B cell (primary cell): Measurements from ENCODE around the gene SMIM35. TPM values are rescaled to one million over a fixed set of nuclear protein-coding genes. Genes with fewer than 3 reads are reported as not detected.

Experiments used
- ATAC-seq: fragments of 200-7000 bp; cut with Tn5 transposase; one replicate; pipeline ENCODE4 v1.10.0; 2021; ENCODE audit warnings: low read depth, mild to moderate bottlenecking, moderate number of reproducible peaks, moderate library complexity
- CTCF ChIA-PET: fragments of 350-600 bp; sonication (Branson Sonifier 250); formaldehyde crosslinking; loops from one replicate; lab custom pipeline; 2021; ENCODE audit warnings: antibody characterized with exemption, inconsistent platforms; lab: Charles Lee
- POLR2A ChIA-PET: fragments of 350-600 bp; sonication (Branson Sonifier 250); formaldehyde crosslinking; loops from one replicate; lab custom pipeline; 2021; ENCODE audit warnings: antibody characterized with exemption; lab: Charles Lee
- DNase-seq: peaks from one replicate; pipeline ENCODE4 v3.0.0; 2013
- H2AFZ ChIP-seq: 2 replicates; pipeline ENCODE4 v1.6.1; 2012; ENCODE audit warnings: mild to moderate bottlenecking, low read depth, low read length; ENCODE audit not compliant: insufficient read depth, poor library complexity, severe bottlenecking
- H3K27ac ChIP-seq, 2 donors: 1 replicate in 1 of 2; 2 replicates in 1 of 2; pipeline ENCODE4 v1.5.1; 2012 to 2013; ENCODE audit warnings: low read length in 2 of 2, mild to moderate bottlenecking in 2 of 2, moderate library complexity in 1 of 2
- H3K27me3 ChIP-seq, 4 experiments: fragments of 200-600 bp in 1 of 4; sonication (generic) in 1 of 4; replicated peaks in 1 of 4; 1 replicate in 2 of 4; 2 replicates in 2 of 4; pipeline versions ENCODE4 v1.6.1 to v1.7.0; 2013 to 2016; ENCODE audit warnings: low read length in 3 of 4, mild to moderate bottlenecking in 2 of 4, mixed read lengths in 1 of 4, moderate library complexity in 1 of 4; ENCODE audit not compliant: insufficient read depth in 4 of 4, control insufficient read depth in 3 of 4; ENCODE audit errors: control extremely low read depth in 1 of 4
- H3K36me3 ChIP-seq, 2 experiments: replicated peaks in 1 of 2; 1 replicate in 1 of 2; 2 replicates in 1 of 2; pipeline versions ENCODE4 v1.6.1 to v1.7.1; 2013; ENCODE audit warnings: low read length in 1 of 2; ENCODE audit not compliant: insufficient read depth in 2 of 2, control insufficient read depth in 1 of 2; ENCODE audit errors: control extremely low read depth in 1 of 2, extremely low read depth in 1 of 2
- H3K4me1 ChIP-seq, 2 donors: fragments of 200-600 bp in 1 of 2; sonication (generic) in 1 of 2; 1 replicate in 1 of 2; 2 replicates in 1 of 2; pipeline versions ENCODE4 v1.5.1 to v1.6.1; 2013 to 2017; ENCODE audit warnings: low read length in 2 of 2; ENCODE audit not compliant: control insufficient read depth in 2 of 2, insufficient read depth in 2 of 2
- H3K4me2 ChIP-seq: replicated peaks from 2 replicates; pipeline ENCODE3; 2012; ENCODE audit warnings: mild to moderate bottlenecking, low read depth, low read length; ENCODE audit not compliant: poor library complexity, severe bottlenecking
- H3K4me3 ChIP-seq, 5 experiments: fragments of 200-600 bp in 1 of 5; sonication (generic) in 1 of 5; 1 replicate in 3 of 5; 2 replicates in 2 of 5; pipeline versions ENCODE4 v1.5.1 to v1.7.0; 2011 to 2016; ENCODE audit warnings: low read length in 4 of 5, mild to moderate bottlenecking in 4 of 5, low read depth in 2 of 5, control low read depth in 1 of 5, moderate library complexity in 1 of 5; ENCODE audit not compliant: insufficient read depth in 1 of 5; ENCODE audit errors: control extremely low read depth in 1 of 5, extremely low read depth in 1 of 5
- H3K79me2 ChIP-seq: fragments of 200-600 bp; sonication (generic); one replicate; pipeline ENCODE4 v1.6.0; 2016; ENCODE audit warnings: low read length; ENCODE audit not compliant: control insufficient read depth, insufficient read depth
- H3K9ac ChIP-seq: fragments of 200-600 bp; sonication (generic); 2 replicates; pipeline ENCODE4 v1.6.1; 2017; ENCODE audit warnings: mild to moderate bottlenecking, low read length, moderate library complexity
- H3K9me3 ChIP-seq, 3 donors: one replicate each; pipeline versions ENCODE4 v1.6.1 to v1.7.1; 2013; ENCODE audit warnings: low read length in 2 of 3; ENCODE audit not compliant: control insufficient read depth in 2 of 3, insufficient read depth in 1 of 3; ENCODE audit errors: control extremely low read depth in 1 of 3
- H4K20me1 ChIP-seq: 2 replicates; pipeline ENCODE4 v1.6.0; 2012; ENCODE audit warnings: mild to moderate bottlenecking, low read length; ENCODE audit not compliant: insufficient read depth, control insufficient read depth, poor library complexity, severe bottlenecking
- H3K27ac Mint-ChIP-seq: one replicate; pipeline ENCODE4 v1.8.0; 2021; ENCODE audit warnings: mixed read lengths
- H3K27me3 Mint-ChIP-seq: one replicate; pipeline ENCODE4 v1.8.0; 2021; ENCODE audit warnings: mixed read lengths
- H3K4me1 Mint-ChIP-seq: one replicate; pipeline ENCODE4 v1.8.0; 2021; ENCODE audit warnings: mixed read lengths
- H3K4me3 Mint-ChIP-seq: one replicate; pipeline ENCODE4 v1.8.0; 2021; ENCODE audit warnings: mixed read lengths
- H3K9me3 Mint-ChIP-seq: one replicate; pipeline ENCODE4 v1.8.0; 2022; ENCODE audit warnings: mixed read lengths; ENCODE audit not compliant: insufficient read depth
- CTCF ChIP-seq: fragments of 200-600 bp; IDR thresholded peaks from one replicate; pipeline ENCODE4 v1.8.0; 2022; ENCODE audit warnings: antibody characterized with exemption, mild to moderate bottlenecking
- EZH2 ChIP-seq: IDR thresholded peaks from 2 replicates; pipeline ENCODE4 v1.6.1; 2012; ENCODE audit warnings: borderline replicate concordance, low read depth, mild to moderate bottlenecking, moderate library complexity, low read length; ENCODE audit not compliant: insufficient read depth, poor library complexity, severe bottlenecking
- WGBS: methylation state at CpG from one replicate; pipeline ENCODE4 v1.1.5; 2013; ENCODE audit warnings: missing lambda C conversion rate; ENCODE audit not compliant: insufficient coverage; 5-methylcytosine and 5-hydroxymethylcytosine counted together
- intact Hi-C: fragments of 100-400 bp; cut with micrococcal nuclease; formaldehyde crosslinking; loops from one replicate; pipeline ENCODE4 v1.10.0; 2022
- polyA plus RNA-seq: library from polyadenylated mRNA; depleted of rRNA; stranded (reverse); fragments of >200 nt; gene quantifications from 2 replicates; pipeline ENCODE4 v1.2.3, GENCODE V29; 2012
- total RNA-seq, 2 donors: library from RNA; stranded (reverse); fragments of 120-200 nt in 1 of 2; gene quantifications; 1 replicate in 1 of 2; 2 replicates in 1 of 2; pipeline versions ENCODE4 v1.2.3 to v1.2.4, GENCODE V29; 2013 to 2022

SMIM35 gene
- total and polyA plus RNA-seq, 2 donors (not counting 1 experiment from before 2014, with no cell fraction given), result 1.3 to 4.5 TPM

DNA sequence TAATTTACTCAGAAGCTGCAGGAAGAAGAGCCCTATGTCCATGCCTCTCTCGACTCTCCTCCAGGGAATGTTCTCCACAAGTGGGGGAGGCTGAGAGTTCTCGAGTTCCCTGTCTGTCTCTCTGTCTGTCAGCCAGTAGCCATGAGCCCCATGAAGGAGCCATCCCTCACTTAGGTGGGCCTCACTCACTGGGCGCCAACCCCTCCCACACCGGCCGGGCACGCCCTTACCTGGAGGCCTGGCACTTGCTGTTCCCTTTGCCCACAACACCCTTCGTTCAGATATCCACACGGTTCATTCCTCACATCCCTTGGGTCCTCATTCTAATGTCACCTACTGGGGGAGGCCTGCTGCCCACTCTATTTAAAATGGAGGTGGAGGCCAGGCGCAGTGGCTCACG is 114.7 kb downstream of the SMIM35 start:
- H3K9me3 ChIP-seq, result no peaks in the 10 kb centered on the region
- H3K4me1 ChIP-seq, result peaks cover 19 to 34% of the 10 kb centered on the region in 2 donors
- ATAC-seq (no peak), DNase-seq (no peak)
- H2AFZ ChIP-seq, result no peak overlapping the region
- intact Hi-C loops, result loop anchor here (2.0 to 5.0 kb wide), 2 partner anchors 15 to 35 kb away; partner anchors contain the start of gene IL10RA
- no peaks in the 10 kb centered on the region for H3K27me3 Mint-ChIP-seq
- no peaks in the 10 kb centered on the region for H4K20me1 ChIP-seq
- H3K79me2 ChIP-seq, result peaks cover 3% of the 10 kb centered on the region
- no peak overlapping the region for H3K27ac Mint-ChIP-seq
- no peak overlapping the region for H3K9ac ChIP-seq
- H3K27ac ChIP-seq, result no peak overlapping the region
- H3K4me3 Mint-ChIP-seq, result no peak overlapping the region
- H3K4me3 ChIP-seq, result no peak overlapping the region
- no peaks in the 10 kb centered on the region for H3K27me3 ChIP-seq
- CTCF ChIA-PET, result interaction anchor here (1.1 kb wide), 1 partner anchor 19 kb away, joined by 5 read pairs; no protein-coding TSS in a partner anchor
- TF ChIP-seq CTCF (no peak), EZH2 (no peak)
- no peaks in the 10 kb centered on the region for H3K36me3 ChIP-seq
- H3K4me1 Mint-ChIP-seq, result peaks cover 43% of the 10 kb centered on the region
- WGBS, result 93% methylated on average over 3 of the region's 10 CpGs
- POLR2A ChIA-PET, result no interaction called here
- H3K9me3 Mint-ChIP-seq, result no peaks in the 10 kb centered on the region
- no peak overlapping the region for H3K4me2 ChIP-seq

GRCh38 chr11:117970400-117971024 is 116.3 kb downstream of the SMIM35 start:
- H3K27me3 Mint-ChIP-seq, result no peaks in the 10 kb centered on the region
- H3K27me3 ChIP-seq, result no peaks in the 10 kb centered on the region
- H3K79me2 ChIP-seq, result no peaks in the 10 kb centered on the region
- H3K4me1 Mint-ChIP-seq, result peaks cover 36% of the 10 kb centered on the region
- no peaks in the 10 kb centered on the region for H3K36me3 ChIP-seq
- H2AFZ ChIP-seq, result no peak overlapping the region
- H3K9me3 Mint-ChIP-seq, result no peaks in the 10 kb centered on the region
- 60% methylated on average over 2 of the region's 4 CpGs for WGBS
- H3K4me3 Mint-ChIP-seq, result peak overlapping the region; percentile 36
- DNase-seq, result no peak
- no peak overlapping the region for H3K27ac ChIP-seq
- no peaks in the 10 kb centered on the region for H4K20me1 ChIP-seq
- no peak overlapping the region for H3K9ac ChIP-seq
- POLR2A ChIA-PET, result interaction anchor here (1.0 to 1.3 kb wide), 2 partner anchors 15 to 19 kb away, joined by 4 read pairs; partner anchors contain the start of gene IL10RA
- CTCF ChIA-PET, result interaction anchor here (0.6 to 1.6 kb wide), 7 partner anchors 9 to 602 kb away, joined by 3 to 9 read pairs (median 5); partner anchors contain the start of gene ARCN1
- H3K4me1 ChIP-seq, result peaks cover 14 to 25% of the 10 kb centered on the region in 2 donors
- H3K9me3 ChIP-seq, result no peaks in the 10 kb centered on the region
- peak; percentile 36 for ATAC-seq
- H3K27ac Mint-ChIP-seq, result no peak overlapping the region
- H3K4me2 ChIP-seq, result peak overlapping the region; percentile 43
- intact Hi-C loops, result loop anchor here (5.0 kb wide), 1 partner anchor 37 kb away; no protein-coding TSS in a partner anchor
- H3K4me3 ChIP-seq, result no peak overlapping the region
- no peak for TF ChIP-seq EZH2
- no peak for TF ChIP-seq CTCF
